Stimulated activated CD4-positive, alpha-beta T cell treated with anti-CD3 and anti-CD28 coated beads, TNF-alpha, amount 100 ng/mL, for 24 hours (primary cell): Measurements from ENCODE around the gene TAOK3.

Source experiments
- DNase-seq, 3 experiments: peaks; one replicate each; pipeline ENCODE4 v3.0.0-alpha.2; 2020; ENCODE audit warnings: low read depth in 3 of 3

The TAOK3 gene

GRCh38 chr12:118212606-118213005 lies 160.1 kb downstream of the TAOK3 start:
- no peak for DNase-seq

- no peak for DNase-seq
Measured at GRCh38 chr12:118206107-118206412, 166.6 kb downstream of the TAOK3 start.

DNA sequence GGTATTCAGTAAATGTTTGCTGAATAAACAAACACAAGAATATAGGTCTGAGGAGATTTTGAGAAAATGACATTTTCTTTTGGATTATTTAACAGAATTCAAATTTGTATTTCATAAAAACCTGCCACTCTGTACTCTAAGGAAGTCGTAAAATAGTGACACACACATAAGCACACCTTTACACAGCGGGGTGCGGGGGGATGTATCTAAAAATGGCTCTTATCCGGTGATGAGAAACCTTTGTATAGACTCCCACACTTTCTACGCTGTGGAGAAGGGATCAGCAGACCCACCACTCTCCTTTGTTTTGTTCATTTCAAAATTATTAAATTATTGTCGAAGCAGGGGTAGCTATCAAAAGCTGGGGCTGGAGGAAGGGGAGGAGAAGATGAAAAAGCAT lies 178.7 kb downstream of the TAOK3 start:
- no peak for DNase-seq

GRCh38 chr12:118193477-118193876 lies 179.2 kb downstream of the TAOK3 start:
- no peak for DNase-seq

- DNase-seq, result no peak
Measured at GRCh38 chr12:118190266-118190665, 182.4 kb downstream of the TAOK3 start.

- no peak for DNase-seq
Measured at GRCh38 chr12:118189741-118190191, 182.9 kb downstream of the TAOK3 start.

GRCh38 chr12:118188690-118189371 lies 183.9 kb downstream of the TAOK3 start:
- DNase-seq, result no peak

DNA sequence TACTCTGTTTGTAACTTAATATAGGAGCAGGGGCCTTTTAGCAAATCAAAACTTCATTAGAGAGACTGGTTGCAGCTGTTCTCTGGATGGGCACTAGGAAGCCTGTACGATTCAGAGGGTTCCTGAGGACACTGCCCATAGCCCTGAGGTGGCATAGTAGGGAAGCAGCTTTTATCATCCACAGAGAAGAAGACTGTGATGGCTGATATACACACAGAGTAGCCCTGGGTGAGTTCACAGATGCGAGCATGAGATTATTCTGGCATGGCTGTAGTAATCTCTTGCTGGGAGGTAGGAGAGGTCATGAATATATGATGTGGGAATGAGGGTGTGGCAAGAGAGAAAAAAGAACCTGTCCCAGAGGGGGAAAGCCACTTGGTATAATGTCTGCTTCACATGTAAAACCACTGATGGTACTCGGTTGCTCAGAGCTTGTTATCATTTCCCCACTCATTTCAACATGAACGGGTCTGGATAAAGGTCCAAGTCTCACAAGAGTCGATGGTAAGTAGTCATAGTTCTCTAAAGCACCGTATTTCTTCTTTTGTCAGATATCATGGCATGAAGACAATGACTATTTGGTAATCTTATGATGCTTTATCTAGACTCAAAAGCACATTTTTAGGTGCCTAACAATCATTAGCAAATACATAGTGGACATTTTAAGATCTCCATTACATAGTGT lies 184.8 kb downstream of the TAOK3 start:
- no peak for DNase-seq

DNA sequence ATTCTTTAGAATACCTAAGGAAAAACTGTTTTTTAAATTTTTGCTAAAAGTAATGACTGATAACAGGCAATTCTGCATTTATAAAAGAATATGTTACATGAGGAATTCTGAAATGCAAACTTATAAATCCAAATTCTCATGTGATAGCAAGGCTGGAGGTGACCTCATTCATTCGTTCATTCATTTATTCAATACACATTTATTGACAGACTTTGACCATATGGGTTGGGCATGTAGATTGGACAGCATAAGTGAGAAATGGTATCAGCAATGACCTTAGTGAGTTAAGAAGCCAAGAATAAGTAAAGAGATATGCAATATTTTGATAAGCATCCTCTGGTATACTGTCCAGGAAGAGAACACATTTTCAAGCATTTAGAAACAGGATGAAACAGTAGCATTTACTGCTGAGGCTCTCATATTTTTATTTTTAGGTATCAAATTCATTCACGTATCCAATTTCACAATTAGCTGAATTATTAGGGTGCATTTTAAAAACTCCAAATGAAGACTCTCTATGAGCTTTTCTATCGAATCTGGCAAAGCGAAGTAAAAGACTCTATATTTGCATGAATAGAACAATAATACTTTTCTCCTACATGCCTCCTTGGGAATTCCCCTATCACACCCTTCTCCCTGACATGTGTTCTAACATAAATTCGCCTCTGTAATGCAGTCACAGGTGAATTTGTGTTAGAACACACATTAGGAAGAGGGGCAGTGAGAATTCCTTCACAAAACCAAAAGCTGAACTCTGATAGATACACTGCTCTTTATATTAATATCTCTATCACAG lies 186.9 kb downstream of the TAOK3 start:
- DNase-seq, result no peak

- no peak for DNase-seq
Measured at GRCh38 chr12:118183711-118184110, 189.0 kb downstream of the TAOK3 start.

- DNase-seq, result no peak
Measured at GRCh38 chr12:118183155-118183554, 189.6 kb downstream of the TAOK3 start.

DNA sequence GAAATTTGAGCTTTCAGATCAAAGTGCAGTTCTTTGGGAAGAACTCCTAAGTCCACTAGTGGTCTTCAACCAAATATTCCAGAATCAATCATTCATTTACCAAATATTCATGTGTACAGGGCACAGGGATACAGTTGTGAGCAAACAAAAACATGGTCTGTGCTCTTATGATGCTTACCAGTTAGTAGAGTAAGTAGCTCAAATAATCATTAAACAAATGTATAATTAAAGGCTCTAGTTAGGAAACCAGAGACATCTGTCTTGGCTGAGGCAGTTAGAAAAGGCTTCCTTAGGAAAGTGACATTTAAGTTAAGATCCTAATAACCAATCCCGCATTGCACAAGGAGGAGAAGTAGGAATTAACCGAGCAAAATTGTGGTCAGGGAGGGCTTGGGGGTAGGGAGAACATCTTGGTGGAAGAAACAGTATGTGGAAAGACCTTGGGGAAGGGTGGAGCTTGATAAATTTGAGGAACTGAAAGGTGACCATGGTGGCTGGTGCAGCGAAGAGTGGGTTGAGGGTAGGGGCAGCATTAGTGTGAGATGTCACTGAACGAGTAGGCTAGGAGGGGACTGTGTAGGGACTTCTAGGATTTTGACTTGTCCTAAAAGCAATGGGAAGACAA lies 196.8 kb downstream of the TAOK3 start:
- no peak for DNase-seq

GRCh38 chr12:118166946-118167345 lies 205.8 kb downstream of the TAOK3 start:
- no peak for DNase-seq

- no peak for DNase-seq
Measured at GRCh38 chr12:118164798-118165486, 207.8 kb downstream of the TAOK3 start.

DNA sequence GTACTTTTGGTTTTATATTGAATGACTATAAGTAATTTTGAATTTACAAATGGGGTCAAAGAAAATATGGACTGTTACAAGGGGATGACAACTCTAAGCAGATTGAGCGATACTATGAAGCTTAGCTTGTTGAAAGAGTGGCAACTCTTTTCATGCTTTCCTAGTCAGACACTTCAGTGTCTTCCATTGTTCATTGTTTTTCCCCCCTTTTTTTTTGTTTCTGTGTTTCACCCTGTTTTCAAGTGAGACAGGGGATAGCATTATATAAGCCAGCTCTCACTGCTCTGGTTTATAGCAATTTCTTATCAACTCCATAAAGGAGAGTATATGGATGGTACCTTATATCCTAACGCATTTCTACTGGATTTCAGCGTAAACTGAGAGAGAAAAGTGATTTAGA lies 212.2 kb downstream of the TAOK3 start:
- no peak for DNase-seq

GRCh38 chr12:118151755-118152154 lies 221.0 kb downstream of the TAOK3 start:
- DNase-seq, result no peak

- no peak for DNase-seq
Measured at GRCh38 chr12:118150625-118151024, 222.1 kb downstream of the TAOK3 start.

DNA sequence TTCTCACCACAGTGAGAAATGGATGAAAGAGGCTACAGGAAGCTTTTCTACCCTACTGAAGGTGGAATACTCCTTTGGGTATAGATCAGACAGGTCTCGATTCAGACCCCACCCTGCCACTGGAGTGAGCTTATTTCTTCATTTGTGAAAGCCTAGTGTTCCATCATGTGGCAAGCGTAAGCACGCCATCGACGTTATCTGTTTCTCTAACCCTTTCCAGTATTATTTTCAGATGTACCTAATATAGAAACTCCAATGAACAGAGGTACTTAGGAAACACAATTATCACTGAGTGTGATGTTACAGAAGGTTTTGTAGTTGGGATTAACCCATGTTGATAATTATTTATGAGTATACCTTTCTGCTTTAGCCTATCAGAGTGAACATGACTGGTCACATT lies 224.4 kb downstream of the TAOK3 start:
- DNase-seq, result no peak

GRCh38 chr12:118145798-118146156 lies 226.9 kb downstream of the TAOK3 start:
- DNase-seq, result no peak

GRCh38 chr12:118145113-118145797 lies 227.5 kb downstream of the TAOK3 start:
- no peak for DNase-seq

- no peak for DNase-seq
Measured at GRCh38 chr12:118144499-118144898, 228.2 kb downstream of the TAOK3 start.
